ENCODE measurements around the gene TMEM201. TPM values are rescaled to one million over a fixed set of nuclear protein-coding genes. Genes with fewer than 3 reads are reported as not detected.
"Not testable (repeated sequence)": the region's sequence is repeated elsewhere in the genome, so short reads cannot be mapped to it uniquely, and the experiment has no call there.

TMEM201 gene
- total and polyA plus RNA-seq, 2 of the 8 experiments (the other 6 are each of a cell fraction or from before 2014, with no cell fraction given), result 8.2 to 27.1 TPM

GRCh38 chr1:9624081-9624480 is 35.4 kb downstream of the TMEM201 start (continued):
- TF ChIP-seq USF2 (IDR thresholded peaks at IDR 0.05; ENCODE audit: low read length) (no peak), POLR2A (IDR thresholded peaks at IDR 0.05; ENCODE audit: control extremely low read depth in 1 of 2, low read depth in 2 of 2, low read length in 2 of 2) (no peak), NRF1 (IDR thresholded peaks at IDR 0.05; ENCODE audit: low read depth, low read length) (no peak), BACH1 (IDR thresholded peaks at IDR 0.05; ENCODE audit: low read length) (no peak)

DNA sequence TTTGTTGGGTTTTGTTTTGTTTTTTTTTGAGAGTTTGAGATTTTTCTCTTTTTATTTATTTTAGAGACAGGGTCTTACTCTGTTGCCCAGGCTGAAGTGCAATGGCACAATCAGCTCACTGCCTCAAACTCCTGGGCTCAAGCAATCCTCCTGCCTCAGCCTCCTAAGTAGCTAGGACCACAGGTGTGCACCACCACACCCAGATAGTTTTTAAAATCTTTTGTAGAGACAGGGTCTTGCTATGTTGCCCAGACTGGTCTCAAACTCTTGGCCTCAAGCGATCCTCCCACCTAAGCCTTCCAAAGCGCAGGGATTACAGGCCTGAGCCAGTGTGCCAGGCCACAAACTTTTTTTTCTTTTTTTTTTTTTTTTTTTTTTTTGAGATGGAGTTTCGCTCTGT is 36.3 kb downstream of the TMEM201 start:
- H3K27ac ChIP-seq (ENCODE audit: low read depth, low read length); H2BK5ac ChIP-seq (ENCODE audit: low read depth, low read length); H2AFZ ChIP-seq (ENCODE audit: low read length); POLR2A ChIA-PET (ENCODE audit: partially characterized antibody); H4K5ac ChIP-seq (ENCODE audit: insufficient read length, low read depth, low read length); H3K4ac ChIP-seq (replicated peaks; ENCODE audit: insufficient read length, low read depth, low read length); H2BK120ac ChIP-seq (replicated peaks; ENCODE audit: low read depth, low read length); H2BK12ac ChIP-seq (ENCODE audit: low read depth, low read length); DNase-seq (ENCODE audit: low read depth in 1 of 2, low spot score in 2 of 2); FAIRE-seq; H4K20me1 ChIP-seq (replicated peaks in 1 of 2; ENCODE audit: control insufficient read depth in 1 of 2, insufficient read depth in 2 of 2, low read length in 2 of 2); H3K4me1 ChIP-seq (replicated peaks in 1 of 4; ENCODE audit: control insufficient read depth in 3 of 4, insufficient read depth in 4 of 4, low read length in 3 of 4); H3K18ac ChIP-seq (ENCODE audit: extremely low read depth, low read length); H4K8ac ChIP-seq (ENCODE audit: extremely low read depth, insufficient read depth, low read length); H2AK5ac ChIP-seq (ENCODE audit: low read depth, low read length); H4K91ac ChIP-seq (replicated peaks; ENCODE audit: insufficient read length, low read length); H3K4me2 ChIP-seq (ENCODE audit: insufficient read depth in 1 of 2, low read depth in 2 of 2, low read length in 2 of 2); H3K4me3 ChIP-seq (ENCODE audit: extremely low read depth in 1 of 4, insufficient read depth in 2 of 4, low read depth in 3 of 4, low read length in 4 of 4); H3K36me3 ChIP-seq (ENCODE audit: control insufficient read depth in 2 of 4, insufficient read depth in 4 of 4, low read length in 3 of 4); H3K56ac ChIP-seq (replicated peaks; ENCODE audit: insufficient read length, low read depth, low read length); H3K9ac ChIP-seq (replicated peaks in 1 of 4; ENCODE audit: extremely low read depth in 1 of 4, low read depth in 3 of 4, low read length in 3 of 4); H3K23me2 ChIP-seq (ENCODE audit: low read depth, low read length); H3K9me3 ChIP-seq (ENCODE audit: insufficient read depth in 2 of 2, low read depth in 1 of 2, low read length in 1 of 2); H3K14ac ChIP-seq (ENCODE audit: insufficient read length); H3K79me2 ChIP-seq (ENCODE audit: control insufficient read depth in 1 of 2, insufficient read depth in 2 of 2, low read length in 2 of 2); H3K27me3 ChIP-seq (replicated peaks in 1 of 4; ENCODE audit: control insufficient read depth in 3 of 4, extremely low read depth in 1 of 4, insufficient read depth in 3 of 4, low read length in 3 of 4); H2BK20ac ChIP-seq (ENCODE audit: low read length); H2BK15ac ChIP-seq (ENCODE audit: low read length); H3K79me1 ChIP-seq (ENCODE audit: low read depth, low read length); H3K23ac ChIP-seq (ENCODE audit: insufficient read length): not testable (repeated sequence)
- CTCF ChIA-PET (ENCODE audit: partially characterized antibody), result interaction anchor here (0.6 to 7.7 kb wide), 5 partner anchors 10 to 1448 kb away, joined by 3 to 77 read pairs (median 6); no protein-coding TSS in a partner anchor
- WGBS, 2 experiments (ENCODE audit: extremely low coverage in 1 of 2, insufficient coverage in 1 of 2, insufficient read length in 1 of 2, insufficient replicate concordance in 2 of 2, low coverage in 1 of 2, low lambda C conversion rate in 2 of 2, missing lambda C conversion rate in 1 of 2), result 100% methylated on average over 2 of the region's 3 CpGs; no CpG with 5 or more reads in 1 of the 2 experiments
